Upper lobe of right lung (tissue), 1 donor: ENCODE results near the gene LMAN1. TPM values are rescaled to one million over a fixed set of nuclear protein-coding genes. Genes with fewer than 3 reads are reported as not detected.

ENCODE experiments used
- ATAC-seq: fragments of 200-7000 bp; cut with Tn5 transposase; one replicate; pipeline ENCODE4 v1.9.1; 2020; ENCODE audit warnings: mild to moderate bottlenecking, moderate library complexity
- DNase-seq: peaks from one replicate; pipeline ENCODE4 v3.0.0-alpha.2; 2020
- H3K27ac ChIP-seq: fragments of 200-600 bp; one replicate; pipeline ENCODE4 v1.8.0; 2022
- H3K27me3 ChIP-seq: fragments of 200-600 bp; one replicate; pipeline ENCODE4 v1.8.0; 2022; ENCODE audit warnings: mild to moderate bottlenecking
- H3K36me3 ChIP-seq: fragments of 200-600 bp; one replicate; pipeline ENCODE4 v1.8.0; 2022
- H3K4me1 ChIP-seq: fragments of 200-600 bp; one replicate; pipeline ENCODE4 v1.8.0; 2022
- H3K4me3 ChIP-seq: fragments of 200-600 bp; one replicate; pipeline ENCODE4 v1.8.0; 2022; ENCODE audit warnings: mild to moderate bottlenecking
- H3K9me3 ChIP-seq: fragments of 200-600 bp; one replicate; pipeline ENCODE4 v1.8.0; 2022
- intact Hi-C: fragments of 100-400 bp; cut with DNase I; formaldehyde crosslinking; loops from one replicate; pipeline ENCODE4 v1.11.0; 2022
- total RNA-seq: library from RNA; stranded (reverse); fragmentation: NEBNext Ultra II Directional; extraction: Animal tissue kit (Norgen Biotek cat#: 25700); gene quantifications from one replicate; pipeline ENCODE4 v1.2.1, GENCODE V29; 2021
- TF ChIP-seq, protein P1 (sequence below): fragments of 200-600 bp; IDR thresholded peaks from one replicate; pipeline ENCODE4 v1.8.0; 2022; ENCODE audit warnings: antibody characterized with exemption
- donor health status: DM: no; HTN: yes; CAD: no; lungs with severe emphysema.

The LMAN1 gene
- total RNA-seq, 1 donor from 2014 or later, result 63.1 TPM

GRCh38 chr18:59345556-59345955 is 13.5 kb downstream of the LMAN1 start:
- peaks cover 77% of the 10 kb centered on the region for H3K36me3 ChIP-seq
- TF ChIP-seq, protein P1, sequence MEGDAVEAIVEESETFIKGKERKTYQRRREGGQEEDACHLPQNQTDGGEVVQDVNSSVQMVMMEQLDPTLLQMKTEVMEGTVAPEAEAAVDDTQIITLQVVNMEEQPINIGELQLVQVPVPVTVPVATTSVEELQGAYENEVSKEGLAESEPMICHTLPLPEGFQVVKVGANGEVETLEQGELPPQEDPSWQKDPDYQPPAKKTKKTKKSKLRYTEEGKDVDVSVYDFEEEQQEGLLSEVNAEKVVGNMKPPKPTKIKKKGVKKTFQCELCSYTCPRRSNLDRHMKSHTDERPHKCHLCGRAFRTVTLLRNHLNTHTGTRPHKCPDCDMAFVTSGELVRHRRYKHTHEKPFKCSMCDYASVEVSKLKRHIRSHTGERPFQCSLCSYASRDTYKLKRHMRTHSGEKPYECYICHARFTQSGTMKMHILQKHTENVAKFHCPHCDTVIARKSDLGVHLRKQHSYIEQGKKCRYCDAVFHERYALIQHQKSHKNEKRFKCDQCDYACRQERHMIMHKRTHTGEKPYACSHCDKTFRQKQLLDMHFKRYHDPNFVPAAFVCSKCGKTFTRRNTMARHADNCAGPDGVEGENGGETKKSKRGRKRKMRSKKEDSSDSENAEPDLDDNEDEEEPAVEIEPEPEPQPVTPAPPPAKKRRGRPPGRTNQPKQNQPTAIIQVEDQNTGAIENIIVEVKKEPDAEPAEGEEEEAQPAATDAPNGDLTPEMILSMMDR, result no peak
- no peaks in the 10 kb centered on the region for H3K27me3 ChIP-seq
- no peak for ATAC-seq
- H3K4me3 ChIP-seq, result no peak overlapping the region
- no peaks in the 10 kb centered on the region for H3K9me3 ChIP-seq
- DNase-seq, result no peak
- intact Hi-C loops, result no loop called here
- H3K4me1 ChIP-seq, result no peaks in the 10 kb centered on the region
- no peak overlapping the region for H3K27ac ChIP-seq

GRCh38 chr18:59344996-59345395 is 14.1 kb downstream of the LMAN1 start:
- Histone ChIP-seq H3K4me3 (no peak overlapping the region), H3K27me3 (no peaks in the 10 kb centered on the region), H3K27ac (no peak overlapping the region), H3K9me3 (no peaks in the 10 kb centered on the region), H3K4me1 (no peaks in the 10 kb centered on the region), H3K36me3 (peaks cover 74% of the 10 kb centered on the region)
- intact Hi-C loops, result no loop called here
- TF ChIP-seq, protein P1, result no peak
- ATAC-seq (no peak), DNase-seq (no peak)

DNA sequence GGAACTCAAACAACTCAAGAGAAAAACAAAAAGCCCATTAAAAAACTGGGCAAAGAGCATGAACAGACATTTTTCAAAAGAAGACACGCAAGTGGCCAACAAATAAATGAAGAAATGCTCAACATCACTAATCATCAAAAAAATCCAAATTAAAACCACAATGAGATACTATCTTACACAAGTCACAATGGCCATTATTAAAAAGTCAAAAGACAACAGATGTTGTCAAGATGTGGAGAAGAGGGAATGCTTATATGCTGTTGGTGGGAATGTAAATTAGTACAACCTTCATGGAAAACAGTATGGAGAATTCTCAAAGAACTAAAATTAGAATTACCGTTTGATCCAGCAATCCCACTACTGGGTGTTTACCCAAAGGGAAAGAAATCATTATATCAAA is 15.1 kb downstream of the LMAN1 start:
- peaks cover 74% of the 10 kb centered on the region for H3K36me3 ChIP-seq
- DNase-seq (no peak), ATAC-seq (no peak)
- H3K9me3 ChIP-seq, result no peaks in the 10 kb centered on the region
- no peaks in the 10 kb centered on the region for H3K27me3 ChIP-seq
- H3K27ac ChIP-seq, result no peak overlapping the region
- no peak overlapping the region for H3K4me3 ChIP-seq
- TF ChIP-seq, protein P1, result no peak
- no peaks in the 10 kb centered on the region for H3K4me1 ChIP-seq
- intact Hi-C loops, result no loop called here

GRCh38 chr18:59340817-59341216 is 18.2 kb downstream of the LMAN1 start:
- TF ChIP-seq, protein P1, result no peak
- Histone ChIP-seq H3K4me1 (no peaks in the 10 kb centered on the region), H3K27ac (no peak overlapping the region), H3K9me3 (no peaks in the 10 kb centered on the region), H3K27me3 (no peaks in the 10 kb centered on the region), H3K4me3 (no peak overlapping the region), H3K36me3 (peaks cover 74% of the 10 kb centered on the region)
- ATAC-seq, result no peak
- no peak for DNase-seq
- intact Hi-C loops, result no loop called here

GRCh38 chr18:59340312-59340711 is 18.8 kb downstream of the LMAN1 start:
- TF ChIP-seq, protein P1, result no peak

GRCh38 chr18:59332986-59333385 is 26.1 kb downstream of the LMAN1 start:
- H3K36me3 ChIP-seq, result peaks cover 97% of the 10 kb centered on the region
- no peak for ATAC-seq
- TF ChIP-seq, protein P1, result no peak
- H3K4me1 ChIP-seq, result no peaks in the 10 kb centered on the region
- H3K27me3 ChIP-seq, result no peaks in the 10 kb centered on the region
- H3K9me3 ChIP-seq, result no peaks in the 10 kb centered on the region
- DNase-seq, result no peak
- no peak overlapping the region for H3K27ac ChIP-seq
- intact Hi-C loops, result no loop called here
- no peak overlapping the region for H3K4me3 ChIP-seq

More at GRCh38 chr18:59340312-59340711, 18.8 kb downstream of the LMAN1 start:
- Histone ChIP-seq H3K9me3 (no peaks in the 10 kb centered on the region), H3K4me1 (no peaks in the 10 kb centered on the region), H3K27ac (no peak overlapping the region), H3K4me3 (no peak overlapping the region), H3K36me3 (peaks cover 72% of the 10 kb centered on the region), H3K27me3 (no peaks in the 10 kb centered on the region)
- DNase-seq, result no peak
- intact Hi-C loops, result no loop called here
- no peak for ATAC-seq
